DMS114 treated with DMSO at 0.1 percent for 48 hours (cell line): ENCODE data around the gene MYO6.

ENCODE experiments used
- DNase-seq: peaks from one replicate; lab custom pipeline; 2025; ENCODE audit not compliant: unreplicated experiment; lab: John Stamatoyannopoulos, UW

Gene MYO6

GRCh38 chr6:75940564-75940963, 191.5 kb downstream of the MYO6 start:
- DNase-seq: no peak

- no peak for DNase-seq
These were observed 192.5 kb downstream of the MYO6 start for GRCh38 chr6:75941509-75941908.

GRCh38 chr6:75943381-75943780, 194.3 kb downstream of the MYO6 start:
- no peak for DNase-seq

GRCh38 chr6:75946146-75946831, 197.2 kb downstream of the MYO6 start:
- DNase-seq: no peak

GRCh38 chr6:75947935-75948334, 198.9 kb downstream of the MYO6 start:
- no peak for DNase-seq

GRCh38 chr6:75952128-75952527, 203.1 kb downstream of the MYO6 start:
- DNase-seq: no peak

- no peak for DNase-seq
These were observed 214.5 kb downstream of the MYO6 start for GRCh38 chr6:75963569-75963968.

- no peak for DNase-seq
These were observed 219.1 kb downstream of the MYO6 start for GRCh38 chr6:75968143-75968542.
